Measurements from ENCODE around the gene PIGL.

PIGL gene

DNA sequence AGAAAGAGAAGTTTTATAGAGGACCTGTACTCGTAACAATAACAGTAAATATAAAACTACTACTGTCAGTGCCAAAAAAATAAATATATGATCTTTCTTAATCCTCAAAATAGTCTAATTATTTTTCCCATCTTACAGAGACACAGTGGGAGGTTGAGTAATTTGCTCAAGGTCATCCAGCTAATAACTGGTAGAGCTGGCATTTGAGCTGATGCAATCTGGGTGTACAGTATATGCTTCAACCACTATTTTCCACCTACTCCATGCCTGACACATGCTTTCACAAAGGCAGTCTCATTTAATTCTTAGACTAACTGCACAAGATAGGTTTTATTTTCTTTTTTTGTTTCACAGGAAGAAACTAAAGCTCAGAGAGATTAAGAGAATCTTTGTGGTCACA is 33.6 kb downstream of the PIGL start:
- TF ChIP-seq, protein P1, sequence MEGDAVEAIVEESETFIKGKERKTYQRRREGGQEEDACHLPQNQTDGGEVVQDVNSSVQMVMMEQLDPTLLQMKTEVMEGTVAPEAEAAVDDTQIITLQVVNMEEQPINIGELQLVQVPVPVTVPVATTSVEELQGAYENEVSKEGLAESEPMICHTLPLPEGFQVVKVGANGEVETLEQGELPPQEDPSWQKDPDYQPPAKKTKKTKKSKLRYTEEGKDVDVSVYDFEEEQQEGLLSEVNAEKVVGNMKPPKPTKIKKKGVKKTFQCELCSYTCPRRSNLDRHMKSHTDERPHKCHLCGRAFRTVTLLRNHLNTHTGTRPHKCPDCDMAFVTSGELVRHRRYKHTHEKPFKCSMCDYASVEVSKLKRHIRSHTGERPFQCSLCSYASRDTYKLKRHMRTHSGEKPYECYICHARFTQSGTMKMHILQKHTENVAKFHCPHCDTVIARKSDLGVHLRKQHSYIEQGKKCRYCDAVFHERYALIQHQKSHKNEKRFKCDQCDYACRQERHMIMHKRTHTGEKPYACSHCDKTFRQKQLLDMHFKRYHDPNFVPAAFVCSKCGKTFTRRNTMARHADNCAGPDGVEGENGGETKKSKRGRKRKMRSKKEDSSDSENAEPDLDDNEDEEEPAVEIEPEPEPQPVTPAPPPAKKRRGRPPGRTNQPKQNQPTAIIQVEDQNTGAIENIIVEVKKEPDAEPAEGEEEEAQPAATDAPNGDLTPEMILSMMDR (IDR thresholded peaks at IDR 0.05), result no peak
- no peaks in the 10 kb centered on the region for H3K27me3 ChIP-seq
- no peak overlapping the region for H3K27ac ChIP-seq
- H3K4me1 ChIP-seq, result peaks cover 0 to 8% (median 7%) of the 10 kb centered on the region in 4 donors
- H3K4me3 ChIP-seq, result no peak overlapping the region
- no peaks in the 10 kb centered on the region for H3K36me3 ChIP-seq
- DNase-seq, result no peak
- H3K9me3 ChIP-seq, result no peaks in the 10 kb centered on the region
- intact Hi-C loops (cut with DNase I; ENCODE audit: low total_unique reads), result no loop called here

DNA sequence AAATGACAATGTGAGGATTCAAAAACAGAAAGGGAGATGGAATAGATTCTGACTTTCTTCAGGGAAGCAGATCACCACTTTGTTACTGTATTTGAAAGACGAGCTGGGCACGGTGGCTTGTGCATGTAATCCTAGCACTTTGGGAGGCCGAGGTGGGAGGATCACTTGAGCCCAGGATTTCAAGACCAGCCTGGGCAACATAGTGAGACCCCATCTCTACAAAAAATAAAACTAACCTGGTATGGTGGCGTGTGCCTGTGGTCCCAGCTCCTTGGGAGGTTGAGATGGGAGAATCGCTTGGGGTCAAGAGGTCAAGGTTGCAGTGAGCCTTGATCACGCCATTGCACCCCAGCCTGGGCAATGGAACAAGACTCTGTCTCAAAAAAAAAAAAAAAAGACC is 34.0 kb downstream of the PIGL start:
- Histone ChIP-seq H3K4me1 (peaks cover 0 to 12% (median 9%) of the 10 kb centered on the region in 4 donors), H3K9me3 (no peaks in the 10 kb centered on the region), H3K27me3 (no peaks in the 10 kb centered on the region), H3K27ac (no peak overlapping the region), H3K4me3 (no peak overlapping the region), H3K36me3 (no peaks in the 10 kb centered on the region)
- intact Hi-C loops (cut with DNase I; ENCODE audit: low total_unique reads), result no loop called here
- no peak for DNase-seq
- TF ChIP-seq, protein P1 (IDR thresholded peaks at IDR 0.05), result no peak

DNA sequence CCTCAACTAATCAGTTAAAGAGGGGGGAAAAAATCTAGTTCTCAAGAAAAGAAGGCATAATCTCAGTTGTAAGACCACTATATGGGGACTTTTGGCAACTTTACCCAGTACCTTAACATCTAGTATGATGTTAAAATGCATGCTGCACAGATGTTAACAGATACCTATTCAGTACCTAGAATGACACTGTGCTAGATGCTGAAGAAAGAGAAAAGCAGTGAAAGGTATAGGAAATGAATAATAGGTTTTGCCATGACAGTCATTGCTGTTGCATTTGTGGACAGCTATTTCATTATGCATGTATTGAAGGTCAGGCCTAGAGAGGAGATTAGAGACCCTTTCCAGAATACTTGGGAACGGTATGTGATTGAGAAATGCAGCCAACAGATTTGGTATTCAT is 34.5 kb downstream of the PIGL start:
- intact Hi-C loops (cut with DNase I; ENCODE audit: low total_unique reads), result no loop called here
- no peaks in the 10 kb centered on the region for H3K27me3 ChIP-seq
- TF ChIP-seq, protein P1 (IDR thresholded peaks at IDR 0.05), result no peak

DNA sequence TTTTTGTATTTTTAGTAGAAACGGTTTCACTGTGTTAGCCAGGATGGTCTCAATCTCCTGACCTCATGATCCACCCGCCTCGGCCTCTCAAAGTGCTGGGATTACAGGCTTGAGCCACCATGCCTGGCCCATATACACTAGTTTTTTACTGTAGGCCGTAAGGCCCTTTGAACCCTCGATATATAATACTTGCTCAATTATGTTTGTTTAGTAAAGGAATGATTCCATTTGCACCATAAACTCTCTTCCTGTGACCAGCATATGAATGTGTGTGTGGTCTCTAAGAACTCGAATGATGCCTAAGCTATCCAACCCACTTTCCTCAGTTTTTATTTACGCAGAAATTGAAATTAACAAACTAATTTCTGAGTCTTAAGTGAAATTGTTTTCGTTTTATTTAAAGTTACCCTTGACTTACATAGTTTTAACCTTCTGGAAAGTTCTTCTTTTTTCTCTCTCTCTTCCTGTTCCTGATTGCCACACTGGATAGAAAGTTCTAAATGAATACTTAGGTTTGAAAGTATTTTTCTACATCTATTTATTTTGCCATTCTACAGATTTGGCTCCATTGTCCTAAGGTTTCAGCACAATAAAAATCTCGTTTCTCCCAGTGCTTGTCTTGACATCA is 37.9 kb downstream of the PIGL start:
- TF ChIP-seq, protein P1 (IDR thresholded peaks at IDR 0.05), result no peak
- no peak for DNase-seq

More for the DNA sequence above, 34.5 kb downstream of the PIGL start:
- H3K27ac ChIP-seq, result no peak overlapping the region
- H3K4me3 ChIP-seq, result no peak overlapping the region
- DNase-seq, result no peak
- H3K9me3 ChIP-seq, result no peaks in the 10 kb centered on the region
- H3K36me3 ChIP-seq, result no peaks in the 10 kb centered on the region
- H3K4me1 ChIP-seq, result peaks cover 0 to 17% (median 13%) of the 10 kb centered on the region in 4 donors

DNA sequence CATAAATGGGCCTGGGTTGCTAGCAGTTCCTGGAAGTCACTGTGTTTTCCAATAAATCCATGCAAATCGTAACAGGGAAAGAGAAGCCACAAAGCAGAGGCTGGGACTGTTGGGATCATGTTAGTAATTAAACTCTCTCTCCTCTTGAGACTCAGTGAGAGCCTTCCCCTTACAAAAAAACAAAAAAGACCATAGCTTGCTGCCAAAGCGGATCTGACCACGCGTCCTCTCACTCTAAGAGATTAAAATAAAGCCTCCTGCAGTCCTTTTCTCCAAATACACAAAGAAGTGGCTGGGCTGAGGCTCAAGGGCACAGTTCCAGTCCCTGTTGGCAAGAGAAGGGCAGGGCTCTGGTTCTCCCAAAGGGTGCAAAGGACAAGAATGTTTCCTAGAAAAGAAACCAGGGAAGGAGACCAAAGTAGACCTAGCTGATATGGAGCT is 38.5 kb downstream of the PIGL start:
- Histone ChIP-seq H3K27ac (peak overlapping the region; percentile 48 to 55), H3K4me3 (peak overlapping the region; percentile 3 to 20), H3K36me3 (peaks cover 0 to 7% (median 0%) of the 10 kb centered on the region in 3 donors), H3K4me1 (peaks cover 0 to 20% (median 14%) of the 10 kb centered on the region in 4 donors), H3K9me3 (no peaks in the 10 kb centered on the region), H3K27me3 (no peaks in the 10 kb centered on the region)
- peak; percentile 63 to 87 for DNase-seq
- intact Hi-C loops (cut with DNase I; ENCODE audit: low total_unique reads), result no loop called here
- TF ChIP-seq, protein P1 (IDR thresholded peaks at IDR 0.05), result no peak

More for the DNA sequence above, 37.9 kb downstream of the PIGL start:
- Histone ChIP-seq H3K36me3 (peaks cover 0 to 1% (median 0%) of the 10 kb centered on the region in 3 donors), H3K4me3 (no peak overlapping the region), H3K4me1 (peaks cover 0 to 20% (median 14%) of the 10 kb centered on the region in 4 donors), H3K27ac (peak overlapping the region; percentile 48 to 55), H3K27me3 (no peaks in the 10 kb centered on the region), H3K9me3 (no peaks in the 10 kb centered on the region)
- intact Hi-C loops (cut with DNase I; ENCODE audit: low total_unique reads), result no loop called here
